ENCODE measurements around the gene ZBTB17. TPM values are rescaled to one million over a fixed set of nuclear protein-coding genes. Genes with fewer than 3 reads are reported as not detected.
A peak's percentile ranks its signal among the peaks of the same experiment; 100 is the strongest.

Gene ZBTB17
- total and polyA plus RNA-seq, 9 of the 15 experiments (the other 6 are each of a cell fraction or from before 2014, with no cell fraction given) = 1.1 to 53.4 (median 29.6) TPM

DNA sequence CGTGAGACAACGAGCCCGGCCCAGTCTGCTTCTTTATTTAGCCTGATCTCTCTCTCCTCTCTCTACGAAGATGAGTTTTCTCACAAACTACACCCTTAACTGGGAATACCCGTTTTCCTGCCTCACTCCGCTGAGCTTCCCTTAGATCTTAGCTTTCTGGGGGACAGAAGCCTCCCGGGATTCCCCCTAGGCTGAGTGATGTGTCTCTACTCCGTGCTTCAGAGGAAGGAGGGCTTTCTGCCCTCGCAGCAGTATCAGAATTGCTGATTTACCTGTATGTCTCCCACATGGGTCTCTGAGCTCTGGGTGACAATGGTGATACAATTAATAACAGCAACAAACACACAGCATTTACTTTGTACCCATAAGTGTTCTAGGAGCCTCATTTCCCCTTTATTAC, 1.0 kb downstream of the ZBTB17 start:
- Histone ChIP-seq H3K27me3 (ENCODE audit: control insufficient read depth in 2 of 2, insufficient read depth in 2 of 2, low read length in 2 of 2) (no peaks in the 10 kb centered on the region), H3K4me2 (ENCODE audit: insufficient read depth, low read length) (peak overlapping the region; percentile 88), H3K79me2 (ENCODE audit: control insufficient read depth, insufficient read depth, low read length) (peaks cover 37% of the 10 kb centered on the region), H2AFZ (ENCODE audit: low read depth, low read length) (peak overlapping the region; percentile 58), H3K4me1 (replicated peaks in 1 of 2; ENCODE audit: control insufficient read depth in 2 of 2, insufficient read depth in 2 of 2, low read length in 2 of 2) (peaks cover 11 to 14% of the 10 kb centered on the region in 2 experiments; a peak in 4 of 5 replicates), H3K9me3 (replicated peaks; ENCODE audit: control insufficient read depth, insufficient read depth, low read depth, low read length) (no peaks in the 10 kb centered on the region), H3K9me1 (ENCODE audit: control insufficient read depth, insufficient read depth, low read length) (no peaks in the 10 kb centered on the region), H4K20me1 (replicated peaks; ENCODE audit: control insufficient read depth, insufficient read depth, low read length) (no peaks in the 10 kb centered on the region), H3K4me3 (peak overlapping the region; percentile 82), H3K36me3 (ENCODE audit: control insufficient read depth, insufficient read depth, low read length) (peaks cover 29% of the 10 kb centered on the region), H3K27ac (ENCODE audit: extremely low read depth, low read depth, low read length) (peak overlapping the region; percentile 78), H3K9ac (ENCODE audit: insufficient read depth in 1 of 2, low read depth in 2 of 2, low read length in 2 of 2) (peak overlapping the region; percentile 73 to 94)
- POLR2A ChIA-PET = interaction anchor here (0.5 to 1.5 kb wide), 7 partner anchors 11 to 1809 kb away, joined by 3 to 5 read pairs (median 4); no protein-coding TSS in a partner anchor
- 23% methylated on average over 9 of the region's 9 CpGs for WGBS (ENCODE audit: insufficient coverage, low coverage, missing lambda C conversion rate)
- TF ChIP-seq, protein P1, sequence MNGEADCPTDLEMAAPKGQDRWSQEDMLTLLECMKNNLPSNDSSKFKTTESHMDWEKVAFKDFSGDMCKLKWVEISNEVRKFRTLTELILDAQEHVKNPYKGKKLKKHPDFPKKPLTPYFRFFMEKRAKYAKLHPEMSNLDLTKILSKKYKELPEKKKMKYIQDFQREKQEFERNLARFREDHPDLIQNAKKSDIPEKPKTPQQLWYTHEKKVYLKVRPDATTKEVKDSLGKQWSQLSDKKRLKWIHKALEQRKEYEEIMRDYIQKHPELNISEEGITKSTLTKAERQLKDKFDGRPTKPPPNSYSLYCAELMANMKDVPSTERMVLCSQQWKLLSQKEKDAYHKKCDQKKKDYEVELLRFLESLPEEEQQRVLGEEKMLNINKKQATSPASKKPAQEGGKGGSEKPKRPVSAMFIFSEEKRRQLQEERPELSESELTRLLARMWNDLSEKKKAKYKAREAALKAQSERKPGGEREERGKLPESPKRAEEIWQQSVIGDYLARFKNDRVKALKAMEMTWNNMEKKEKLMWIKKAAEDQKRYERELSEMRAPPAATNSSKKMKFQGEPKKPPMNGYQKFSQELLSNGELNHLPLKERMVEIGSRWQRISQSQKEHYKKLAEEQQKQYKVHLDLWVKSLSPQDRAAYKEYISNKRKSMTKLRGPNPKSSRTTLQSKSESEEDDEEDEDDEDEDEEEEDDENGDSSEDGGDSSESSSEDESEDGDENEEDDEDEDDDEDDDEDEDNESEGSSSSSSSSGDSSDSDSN (IDR thresholded peaks at IDR 0.05; ENCODE audit: borderline replicate concordance in 1 of 2, low read depth in 2 of 2, low read length in 2 of 2) = 0 out of 4 replicates have a peak, but pooled peaks of 1 of the 2 experiments have one; percentile 16
- no peak for TF ChIP-seq TSC22D4 (tag; IDR thresholded peaks at IDR 0.05)
- BruUV-seq (replicated peaks) = TSS peak; percentile 61
- CTCF ChIA-PET (ENCODE audit: low intra/inter-chr PET ratio) = no interaction called here
- ATAC-seq (no peak), FAIRE-seq (no peak), DNase-seq (ENCODE audit: extremely low read depth in 1 of 4, low spot score in 3 of 4) (peak in 1 of 4 experiments; percentile 20)
- in situ Hi-C loops (cut with MboI) = no loop called here
- intact Hi-C loops (cut with micrococcal nuclease) = no loop called here

DNA sequence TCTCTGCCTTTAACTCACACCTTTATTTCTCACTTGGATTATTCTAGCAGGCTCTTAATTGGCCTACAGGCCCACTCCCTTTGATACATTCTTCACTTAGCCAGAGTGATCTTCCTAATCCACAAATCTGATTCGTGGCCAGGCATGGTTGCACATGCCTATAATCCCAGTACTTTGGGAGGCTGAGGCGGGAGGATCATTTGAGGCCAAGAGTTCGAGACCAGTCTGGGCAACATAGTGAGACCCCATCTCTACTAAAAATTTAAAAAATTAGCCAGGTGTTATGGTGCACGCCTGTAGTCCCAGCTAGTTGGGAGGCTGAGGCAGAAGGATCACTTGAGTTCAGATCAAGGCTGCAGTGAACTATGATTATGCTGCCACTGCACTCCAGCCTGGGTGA, 2.1 kb downstream of the ZBTB17 start:
- no TSS peak for BruUV-seq (replicated peaks)
- Histone ChIP-seq H3K4me1 (replicated peaks in 1 of 2; ENCODE audit: control insufficient read depth in 2 of 2, insufficient read depth in 2 of 2, low read length in 2 of 2) (peaks cover 11 to 14% of the 10 kb centered on the region in 2 experiments; a peak in 4 of 5 replicates), H3K9me3 (replicated peaks; ENCODE audit: control insufficient read depth, insufficient read depth, low read depth, low read length) (no peaks in the 10 kb centered on the region), H3K27ac (ENCODE audit: extremely low read depth, low read depth, low read length) (no peak overlapping the region), H3K4me3 (no peak overlapping the region), H3K9ac (ENCODE audit: insufficient read depth in 1 of 2, low read depth in 2 of 2, low read length in 2 of 2) (no peak overlapping the region), H4K20me1 (replicated peaks; ENCODE audit: control insufficient read depth, insufficient read depth, low read length) (no peaks in the 10 kb centered on the region), H3K9me1 (ENCODE audit: control insufficient read depth, insufficient read depth, low read length) (no peaks in the 10 kb centered on the region), H3K27me3 (ENCODE audit: control insufficient read depth in 2 of 2, insufficient read depth in 2 of 2, low read length in 2 of 2) (no peaks in the 10 kb centered on the region), H2AFZ (ENCODE audit: low read depth, low read length) (no peak overlapping the region), H3K4me2 (ENCODE audit: insufficient read depth, low read length) (no peak overlapping the region), H3K36me3 (ENCODE audit: control insufficient read depth, insufficient read depth, low read length) (peaks cover 38% of the 10 kb centered on the region), H3K79me2 (ENCODE audit: control insufficient read depth, insufficient read depth, low read length) (peaks cover 37% of the 10 kb centered on the region)
- ChIA-PET POLR2A (interaction anchor here (0.7 to 2.3 kb wide), 3 partner anchors 14 to 180 kb away, joined by 3 to 7 read pairs (median 4); no protein-coding TSS in a partner anchor), CTCF (ENCODE audit: low intra/inter-chr PET ratio) (no interaction called here)
- FAIRE-seq = no peak
- WGBS (ENCODE audit: insufficient coverage, low coverage, missing lambda C conversion rate) = 82% methylated on average over 4 of the region's 4 CpGs
- in situ Hi-C loops (cut with MboI) (no loop called here), intact Hi-C loops (cut with micrococcal nuclease) (no loop called here)
- ATAC-seq = no peak
- TF ChIP-seq PRMT5 (CRISPR knock-in tag; IDR thresholded peaks at IDR 0.05) = no peak
- peak; percentile 42 for TF ChIP-seq RBM25 (IDR thresholded peaks at IDR 0.05; ENCODE audit: low read depth, low read length, severe bottlenecking)
- peak; percentile 85 for TF ChIP-seq ZNF121 (CRISPR knock-in tag; conservative IDR thresholded peaks at IDR 0.05)
- DNase-seq (ENCODE audit: extremely low read depth in 1 of 4, low spot score in 3 of 4) = no peak

All from K562 (cell line).